ENCODE measurements around the gene CYP51A1.
"Not testable (repeated sequence)": the region's sequence is repeated elsewhere in the genome, so short reads cannot be mapped to it uniquely, and the experiment has no call there.

Gene CYP51A1

GRCh38 chr7:92131764-92132330, 2.4 kb downstream of the CYP51A1 start:
- DNase-seq (ENCODE audit: low read depth, low spot score) = no peak

- DNase-seq (ENCODE audit: low read depth, low spot score) = no peak
Observed at GRCh38 chr7:92131093-92131492, 3.2 kb downstream of the CYP51A1 start.

- no peak for DNase-seq (ENCODE audit: low read depth, low spot score)
Observed at GRCh38 chr7:92121681-92122080, 12.6 kb downstream of the CYP51A1 start.

GRCh38 chr7:92119213-92119759, 15.0 kb downstream of the CYP51A1 start:
- no peak for DNase-seq (ENCODE audit: low read depth, low spot score)

GRCh38 chr7:92116949-92117348, 17.3 kb downstream of the CYP51A1 start:
- no peak for DNase-seq (ENCODE audit: low read depth, low spot score)

GRCh38 chr7:92115821-92116220, 18.5 kb downstream of the CYP51A1 start:
- no peak for DNase-seq (ENCODE audit: low read depth, low spot score)

GRCh38 chr7:92110857-92111256, 23.4 kb downstream of the CYP51A1 start:
- DNase-seq (ENCODE audit: low read depth, low spot score) = no peak

GRCh38 chr7:92108821-92109220, 25.5 kb downstream of the CYP51A1 start:
- DNase-seq (ENCODE audit: low read depth, low spot score) = no peak

- DNase-seq (ENCODE audit: low read depth, low spot score) = not testable (repeated sequence)
Observed at GRCh38 chr7:92102862-92103261, 31.4 kb downstream of the CYP51A1 start.

GRCh38 chr7:92100534-92100933, 33.7 kb downstream of the CYP51A1 start:
- no peak for DNase-seq (ENCODE audit: low read depth, low spot score)

GRCh38 chr7:92095380-92095779, 38.9 kb downstream of the CYP51A1 start:
- DNase-seq (ENCODE audit: low read depth, low spot score) = no peak

GRCh38 chr7:92092210-92092609, 42.1 kb downstream of the CYP51A1 start:
- DNase-seq (ENCODE audit: low read depth, low spot score) = no peak

- DNase-seq (ENCODE audit: low read depth, low spot score) = no peak
Observed at GRCh38 chr7:92088266-92088665, 46.0 kb downstream of the CYP51A1 start.

- DNase-seq (ENCODE audit: low read depth, low spot score) = not testable (repeated sequence)
Observed at GRCh38 chr7:92083922-92084321, 50.4 kb downstream of the CYP51A1 start.

GRCh38 chr7:92076509-92076908, 57.8 kb downstream of the CYP51A1 start:
- DNase-seq (ENCODE audit: low read depth, low spot score) = no peak

- DNase-seq (ENCODE audit: low read depth, low spot score) = no peak
Observed at GRCh38 chr7:92075455-92076158, 58.7 kb downstream of the CYP51A1 start.

GRCh38 chr7:92072708-92073107, 61.6 kb downstream of the CYP51A1 start:
- no peak for DNase-seq (ENCODE audit: low read depth, low spot score)

- DNase-seq (ENCODE audit: low read depth, low spot score) = no peak
Observed at GRCh38 chr7:92072121-92072520, 62.2 kb downstream of the CYP51A1 start.

- DNase-seq (ENCODE audit: low read depth, low spot score) = no peak
Observed at GRCh38 chr7:92071032-92071431, 63.2 kb downstream of the CYP51A1 start.

GRCh38 chr7:92064438-92065029, 69.7 kb downstream of the CYP51A1 start:
- DNase-seq (ENCODE audit: low read depth, low spot score) = no peak

All from ELF-1 (cell line).